HG03060 (cell line): ENCODE results near the gene FAIM2.

ENCODE experiments used
- ATAC-seq: cut with Tn5 transposase; IDR thresholded peaks from one replicate; pipeline ENCODE4 v1.9.1; 2021; ENCODE audit warnings: low read depth, moderate number of reproducible peaks; ENCODE audit not compliant: unreplicated experiment

FAIM2 gene

DNA sequence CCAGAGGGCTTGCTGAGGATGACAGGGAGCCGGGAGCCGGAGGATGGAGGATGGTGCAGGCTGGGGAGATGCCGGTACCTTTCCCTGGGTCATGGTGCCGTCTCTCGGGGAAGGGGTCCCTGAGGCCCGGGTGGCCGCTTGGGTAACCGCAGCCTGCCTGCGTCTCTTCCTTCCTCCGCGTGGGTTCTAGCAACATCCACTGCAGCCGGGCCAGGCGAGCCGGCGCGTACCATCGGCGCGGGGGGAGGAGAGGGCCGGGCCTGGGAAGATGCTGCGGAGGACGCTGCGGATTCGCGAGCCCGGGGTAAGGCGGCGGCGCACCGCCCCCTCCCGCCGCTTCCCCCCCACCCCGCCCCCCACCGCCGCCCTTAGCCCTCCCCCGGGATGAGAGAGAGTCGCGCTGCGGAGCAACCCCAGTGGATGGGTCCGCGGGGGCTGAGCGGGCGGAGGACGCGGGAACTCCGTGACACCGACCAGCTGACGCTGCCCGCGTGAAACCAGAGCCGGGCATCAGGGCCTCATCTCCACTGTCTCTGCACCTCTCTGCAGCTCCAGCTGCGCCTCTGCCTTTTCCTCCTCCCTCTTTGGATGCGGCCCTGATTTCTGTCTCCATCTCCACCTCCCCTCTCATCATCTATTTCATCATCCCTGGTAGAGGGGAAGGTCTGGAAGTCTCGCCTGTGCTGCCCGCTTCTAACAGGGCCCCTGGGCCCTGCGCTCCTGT, at the start of gene FAIM2:
TSS of gene FAIM2 (minus strand) at position 201 of the 724 bp plus-strand sequence. CDS start at position 93, 108 bp downstream.
- ATAC-seq = no peak

- no peak for ATAC-seq
These were observed 49.5 kb upstream of the FAIM2 start for GRCh38 chr12:49953151-49953550.

DNA sequence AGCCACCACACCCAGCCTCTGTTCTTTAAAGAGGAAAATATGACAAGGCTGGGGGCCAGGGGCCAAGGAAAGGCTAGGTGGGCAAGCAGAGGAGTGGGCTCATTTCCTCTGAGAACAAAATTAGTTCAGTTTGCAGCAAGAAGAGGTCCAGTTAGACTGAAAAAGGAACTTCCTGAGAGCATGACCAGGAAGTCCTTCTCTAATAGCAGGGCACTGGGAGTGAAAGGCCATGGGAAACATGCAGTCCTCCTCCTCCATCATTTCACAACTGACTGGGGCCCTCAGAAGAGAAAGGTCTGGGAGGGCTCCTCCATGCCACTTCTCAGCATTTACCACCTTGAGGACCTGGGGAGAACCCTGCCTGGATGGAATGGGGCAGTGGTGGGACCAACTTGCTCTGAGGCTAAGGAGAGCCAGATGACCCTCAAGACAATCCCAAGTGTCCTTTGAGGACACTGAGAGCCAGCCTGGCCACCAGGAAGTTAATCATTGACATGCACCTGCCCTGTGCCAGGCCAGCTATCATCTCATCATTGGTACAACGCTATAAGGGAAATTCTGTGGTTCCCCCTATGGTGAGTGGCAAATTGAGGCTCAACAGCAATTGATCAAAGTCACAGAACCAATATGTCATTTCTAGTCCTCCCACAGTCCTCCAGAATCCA, 48.8 kb upstream of the FAIM2 start:
- no peak for ATAC-seq

GRCh38 chr12:49951411-49952240, 47.9 kb upstream of the FAIM2 start:
- ATAC-seq = no peak

DNA sequence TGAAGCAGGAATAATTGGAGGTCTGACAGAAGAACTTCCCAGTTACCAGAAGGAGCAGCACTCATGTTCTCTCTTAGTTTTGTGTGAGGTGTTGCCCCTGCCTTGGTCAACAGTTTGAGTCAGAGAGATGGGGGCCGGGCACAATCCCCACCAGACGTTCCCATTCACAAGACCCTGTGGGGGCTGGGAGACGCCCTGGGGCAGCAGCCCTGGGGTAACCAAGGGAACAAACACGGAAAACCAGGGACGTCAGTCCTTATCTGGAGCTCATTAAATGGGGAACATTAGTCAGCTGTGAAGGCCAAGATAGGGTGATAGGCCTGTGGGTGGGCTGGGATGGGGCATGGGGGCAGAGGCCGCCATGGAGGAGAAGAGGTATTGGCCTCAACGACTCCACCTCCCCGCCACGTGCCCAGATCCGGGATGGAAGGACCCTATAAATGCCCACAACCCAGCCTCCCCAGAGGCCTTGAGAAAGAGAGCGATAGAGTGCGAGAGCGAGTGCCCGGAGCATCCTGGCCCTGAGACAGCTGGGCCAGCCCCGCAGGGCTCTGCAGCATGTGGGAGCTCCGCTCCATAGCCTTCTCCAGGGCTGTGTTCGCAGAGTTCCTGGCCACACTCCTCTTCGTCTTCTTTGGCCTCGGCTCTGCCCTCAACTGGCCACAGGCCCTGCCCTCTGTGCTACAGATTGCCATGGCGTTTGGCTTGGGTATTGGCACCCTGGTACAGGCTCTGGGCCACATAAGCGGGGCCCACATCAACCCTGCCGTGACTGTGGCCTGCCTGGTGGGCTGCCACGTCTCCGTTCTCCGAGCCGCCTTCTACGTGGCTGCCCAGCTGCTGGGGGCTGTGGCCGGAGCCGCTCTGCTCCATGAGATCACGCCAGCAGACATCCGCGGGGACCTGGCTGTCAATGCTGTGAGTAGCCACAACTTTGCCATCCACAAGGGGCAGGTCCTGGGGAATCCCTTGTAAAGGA, 46.9 kb upstream of the FAIM2 start, which contains the start of gene AQP2:
TSS of gene AQP2 (plus strand) at position 465 of the 979 bp plus-strand sequence. CDS start at position 559, 94 bp downstream.
- ATAC-seq = no peak

DNA sequence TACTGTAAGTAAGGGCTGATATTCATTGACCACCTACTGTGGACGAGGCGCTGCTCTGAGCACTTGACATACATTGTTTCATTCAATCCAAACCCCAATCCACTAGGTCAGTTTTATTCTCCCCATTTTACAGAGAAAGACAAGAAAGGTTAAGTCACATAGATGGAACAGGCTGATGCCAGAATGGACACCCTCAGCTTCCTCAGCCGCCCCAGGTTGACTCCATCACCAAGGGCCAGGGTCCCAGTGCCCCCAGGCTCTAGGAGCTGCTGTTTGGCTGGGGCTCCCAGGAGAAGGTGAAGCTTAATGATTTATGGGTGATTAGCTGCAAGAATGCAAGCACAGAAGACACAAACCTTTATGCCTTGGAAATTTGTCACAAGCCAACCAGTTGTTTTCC, 46.2 kb upstream of the FAIM2 start:
- no peak for ATAC-seq

DNA sequence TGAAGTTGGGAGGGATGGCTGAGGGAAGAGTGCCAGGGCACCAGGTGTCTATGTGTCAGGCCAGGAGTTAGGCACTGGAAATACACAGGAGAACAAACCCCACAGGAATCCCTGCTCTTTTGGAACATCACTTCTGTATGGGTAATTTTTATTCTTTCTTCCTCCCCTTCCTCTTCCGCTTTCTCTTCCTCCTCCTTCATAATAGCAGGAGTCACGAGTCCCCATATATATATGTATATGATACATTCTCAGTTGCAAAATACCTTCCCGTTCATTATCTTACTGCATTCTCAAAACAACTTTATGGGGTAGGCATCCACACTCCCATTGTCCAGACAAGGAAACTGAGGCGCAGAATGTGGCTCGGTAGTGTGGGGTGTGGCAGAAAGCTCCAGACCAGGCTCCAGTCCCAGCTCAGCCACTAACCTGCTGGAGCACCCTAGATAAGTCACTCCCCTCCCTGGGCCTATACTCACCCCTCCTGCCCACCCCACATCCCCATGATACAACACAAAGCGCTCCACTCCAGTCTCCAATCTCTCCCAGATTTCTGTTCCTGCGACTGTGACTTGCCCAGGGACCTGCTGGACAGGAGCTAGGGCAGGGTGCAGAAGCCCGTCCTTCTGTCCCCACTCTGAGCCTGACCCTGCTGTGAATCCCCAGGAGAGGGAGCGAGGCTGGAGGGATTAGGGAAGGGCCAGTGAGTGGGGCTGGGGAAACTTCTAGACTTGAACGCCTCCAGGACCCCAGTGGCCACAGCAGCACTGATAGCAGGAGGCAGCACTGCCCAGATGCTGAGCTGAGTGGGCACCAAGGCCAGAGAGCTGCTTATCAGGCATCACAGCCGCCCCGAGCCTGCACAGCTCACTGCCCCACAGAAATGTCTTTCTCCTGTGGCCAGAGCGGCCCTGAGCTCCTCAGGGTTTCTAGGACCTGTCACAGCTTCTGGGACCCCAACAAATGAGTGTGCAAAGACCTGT, 45.5 kb upstream of the FAIM2 start:
- ATAC-seq = no peak

DNA sequence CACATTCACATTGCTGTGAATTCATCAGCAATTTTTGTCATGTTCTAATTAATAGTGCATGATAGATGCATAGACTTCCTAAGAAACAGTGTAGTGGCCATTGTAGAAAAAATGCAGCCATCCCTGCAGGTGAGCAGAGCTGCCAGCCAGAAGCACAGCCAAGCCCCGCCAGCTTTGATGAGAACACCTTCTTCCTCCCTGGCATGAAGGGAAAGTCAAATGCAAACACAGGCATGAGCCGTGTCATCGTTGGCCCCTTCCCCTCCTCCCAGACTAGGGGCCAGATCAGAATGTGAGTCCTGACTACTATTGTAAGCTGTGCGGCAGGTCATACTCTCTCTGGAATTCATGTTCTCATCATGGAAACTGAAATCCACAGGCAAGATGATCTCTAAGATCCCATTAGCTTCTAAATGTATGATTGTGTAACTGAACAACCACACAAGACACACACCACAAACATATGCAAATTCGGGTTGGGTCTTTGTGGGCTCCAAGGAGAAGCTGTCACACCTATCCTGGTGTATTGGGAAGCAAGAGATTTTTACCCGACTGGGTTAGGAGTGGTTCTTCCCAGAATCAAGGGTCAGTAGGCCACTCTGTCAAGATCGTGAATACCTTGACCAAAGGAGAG, 44.0 kb upstream of the FAIM2 start:
- no peak for ATAC-seq

DNA sequence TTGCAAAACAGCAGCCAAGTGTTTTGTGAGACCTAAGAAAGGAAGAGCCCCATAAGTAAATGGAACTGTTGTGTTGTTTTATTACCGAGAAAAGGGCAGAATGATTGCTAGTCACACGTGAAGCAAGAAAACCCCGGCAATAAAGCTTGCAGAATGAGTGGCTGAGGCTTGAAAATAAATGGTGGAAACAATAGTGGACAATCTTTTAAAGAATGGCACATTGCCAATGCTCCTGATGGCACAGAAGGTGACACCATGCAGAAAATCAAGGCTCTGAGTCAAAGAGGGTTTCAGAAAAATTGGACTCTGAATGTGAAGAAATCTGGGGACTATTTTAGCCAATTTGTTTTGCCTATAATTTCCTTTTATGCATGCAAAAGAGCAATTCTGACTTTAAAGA, 42.8 kb upstream of the FAIM2 start:
- no peak for ATAC-seq

DNA sequence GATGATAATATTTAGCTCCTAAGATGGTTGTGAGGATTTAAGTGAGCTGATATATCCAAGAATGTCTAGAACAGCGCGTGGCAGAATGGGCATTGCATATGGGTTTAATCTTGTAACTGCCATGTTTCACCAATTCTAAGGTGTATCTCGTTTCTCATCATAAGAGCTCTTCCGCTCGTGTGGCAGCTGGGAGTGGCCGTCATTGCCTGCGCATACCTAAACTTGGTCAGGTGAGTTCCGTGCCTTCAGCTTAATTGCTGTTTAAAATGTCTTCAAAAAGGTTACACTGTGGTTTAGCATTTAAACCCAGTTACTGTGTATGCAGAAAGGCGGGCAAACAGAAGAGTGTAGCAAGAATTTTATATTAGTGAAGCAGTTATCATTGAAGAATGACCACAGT, 42.4 kb upstream of the FAIM2 start:
- ATAC-seq = no peak

DNA sequence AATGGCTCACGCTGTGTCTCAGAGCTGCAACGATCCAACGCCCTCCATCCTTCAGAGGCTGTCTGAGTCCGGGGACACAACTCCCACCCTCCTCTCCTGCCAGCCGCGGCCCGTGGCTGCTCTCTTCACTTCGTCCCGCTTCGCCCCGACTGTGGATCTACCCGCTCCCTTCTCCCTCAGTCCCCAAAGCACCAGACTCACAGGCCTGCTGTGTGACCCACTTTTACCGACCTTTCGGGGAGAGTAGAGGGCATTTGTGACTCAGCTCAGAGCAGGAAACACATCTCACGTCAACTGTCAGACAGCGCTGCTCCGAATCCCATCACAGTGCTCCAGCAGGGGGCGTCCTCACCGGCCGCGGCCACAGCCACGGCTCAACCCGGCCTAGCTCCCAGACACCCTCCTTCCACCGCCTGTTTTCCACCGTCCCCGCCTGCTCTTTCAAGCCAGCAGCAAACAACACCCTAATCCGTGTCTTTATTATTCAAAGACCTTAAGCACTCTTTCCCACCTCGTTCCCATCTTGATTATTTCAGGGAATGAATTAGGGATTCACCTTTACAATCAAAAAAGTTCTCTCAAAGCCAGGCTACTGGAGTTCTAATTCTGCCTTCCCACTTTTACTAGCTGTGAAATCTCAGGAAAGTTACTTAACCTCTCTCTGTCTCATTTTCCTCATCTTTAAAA, 41.8 kb upstream of the FAIM2 start:
- no peak for ATAC-seq

DNA sequence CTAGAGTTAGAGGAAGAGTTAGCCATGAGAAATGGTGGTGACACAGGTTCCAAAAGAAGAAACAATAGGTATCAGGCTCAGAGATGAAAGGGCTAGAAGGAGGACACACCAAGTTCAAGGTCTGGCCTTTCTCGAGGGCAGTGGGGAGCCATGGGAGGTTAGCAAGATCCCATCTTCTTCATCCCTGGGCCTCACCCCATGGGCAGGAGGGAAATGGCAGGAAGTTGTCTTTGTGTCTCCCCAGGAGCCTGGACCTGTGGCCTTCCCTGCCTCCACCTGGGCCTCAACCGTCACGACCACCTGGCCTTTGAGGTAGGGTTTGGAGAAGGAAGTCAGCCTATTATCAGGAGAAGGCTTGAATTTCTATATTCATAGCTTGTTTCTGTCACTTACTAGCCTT, 41.0 kb upstream of the FAIM2 start:
- no peak for ATAC-seq

DNA sequence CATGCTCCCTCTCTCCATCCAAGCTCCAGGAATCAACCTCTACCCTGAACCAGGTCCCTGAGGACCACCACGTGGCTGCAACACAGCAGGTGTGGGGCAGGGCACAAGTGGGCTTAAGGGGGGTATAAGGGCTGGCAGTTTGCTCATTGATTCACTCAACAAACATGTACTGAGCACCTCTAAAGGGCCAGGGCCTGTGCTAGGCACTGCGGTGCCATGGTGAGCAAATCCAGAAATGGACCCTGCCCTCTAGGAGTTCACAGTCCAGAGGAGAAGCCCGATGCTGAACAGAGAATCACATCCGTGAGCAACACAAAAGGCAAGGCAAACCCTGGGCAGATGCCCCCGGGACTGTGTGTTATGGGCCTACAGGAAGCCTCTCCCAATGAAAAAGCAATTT, 40.3 kb upstream of the FAIM2 start:
- no peak for ATAC-seq

GRCh38 chr12:49943625-49943960, 39.9 kb upstream of the FAIM2 start:
- ATAC-seq = no peak

GRCh38 chr12:49942921-49943624, 39.4 kb upstream of the FAIM2 start:
- no peak for ATAC-seq

DNA sequence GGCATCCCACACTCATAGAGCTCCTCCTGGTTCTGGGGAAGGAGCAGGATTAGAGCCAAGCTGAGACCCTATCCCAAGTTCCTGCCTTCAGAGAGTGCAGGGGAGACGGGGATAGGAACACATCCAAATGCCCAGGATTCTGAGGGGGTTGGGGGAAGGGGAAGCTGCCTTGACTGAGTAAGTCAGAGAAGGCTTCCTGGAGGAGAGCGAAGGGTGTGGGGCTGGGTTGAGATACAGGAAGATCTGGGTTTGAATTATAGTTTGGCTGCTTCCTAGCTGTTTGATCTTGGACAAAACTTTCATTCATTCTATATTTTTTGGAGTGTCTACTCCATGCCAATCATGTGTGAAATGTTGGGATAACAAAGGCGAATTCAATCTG, 38.8 kb upstream of the FAIM2 start:
- ATAC-seq = no peak
